PFSK-1 (cell line): ENCODE data around the gene ANO6.

Source experiments
- FOXP2 ChIP-seq: optimal IDR thresholded peaks from 2 replicates; pipeline ENCODE3; 2011; ENCODE audit warnings: borderline replicate concordance, control low read depth, inconsistent platforms; ENCODE audit not compliant: insufficient read depth; ENCODE audit errors: extremely low read length, extremely low read depth
- POLR2AphosphoS5 ChIP-seq: IDR thresholded peaks from 2 replicates; pipeline ENCODE4 v1.6.1; 2012; ENCODE audit warnings: low read depth, mild to moderate bottlenecking, control low read depth, low read length, moderate library complexity
- SIN3A ChIP-seq: IDR thresholded peaks from 2 replicates; pipeline ENCODE4 v1.6.1; 2012; ENCODE audit warnings: mild to moderate bottlenecking, low read length, moderate library complexity, borderline replicate concordance; ENCODE audit not compliant: insufficient read depth
- TAF1 ChIP-seq: IDR thresholded peaks from 2 replicates; pipeline ENCODE4 v1.6.1; 2012; ENCODE audit warnings: low read length, control low read depth, borderline replicate concordance; ENCODE audit not compliant: insufficient read depth
- TF ChIP-seq, protein P1 (sequence below), 2 experiments: IDR thresholded peaks; 2 replicates each; pipeline versions ENCODE4 v1.6.1 to v1.8.0; 2011 to 2012; ENCODE audit warnings: low read depth in 2 of 2, low read length in 2 of 2, control low read depth in 1 of 2, inconsistent platforms in 1 of 2, mild to moderate bottlenecking in 1 of 2, moderate library complexity in 1 of 2; ENCODE audit not compliant: insufficient read depth in 1 of 2

The ANO6 gene

DNA sequence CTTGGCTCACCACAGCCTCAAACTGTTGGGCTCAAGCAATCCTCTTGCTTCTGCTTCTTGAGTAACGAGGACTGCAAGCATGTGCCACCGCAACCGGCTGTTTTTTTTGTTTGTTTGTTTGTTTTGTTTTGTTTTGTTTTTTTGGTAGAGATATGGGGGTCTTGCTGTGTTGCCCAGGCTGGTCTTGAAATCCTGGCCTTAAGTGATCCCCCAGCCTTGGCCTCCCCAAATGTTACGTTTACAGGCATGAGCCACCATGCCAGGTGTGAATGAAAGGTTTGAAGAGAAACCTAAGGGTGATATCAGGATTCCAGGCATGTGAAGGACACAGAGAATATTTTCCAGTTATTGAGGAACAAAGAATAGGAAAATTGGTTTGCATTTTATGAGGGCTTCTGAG lies 45.0 kb downstream of the ANO6 start:
- TF ChIP-seq, protein P1, sequence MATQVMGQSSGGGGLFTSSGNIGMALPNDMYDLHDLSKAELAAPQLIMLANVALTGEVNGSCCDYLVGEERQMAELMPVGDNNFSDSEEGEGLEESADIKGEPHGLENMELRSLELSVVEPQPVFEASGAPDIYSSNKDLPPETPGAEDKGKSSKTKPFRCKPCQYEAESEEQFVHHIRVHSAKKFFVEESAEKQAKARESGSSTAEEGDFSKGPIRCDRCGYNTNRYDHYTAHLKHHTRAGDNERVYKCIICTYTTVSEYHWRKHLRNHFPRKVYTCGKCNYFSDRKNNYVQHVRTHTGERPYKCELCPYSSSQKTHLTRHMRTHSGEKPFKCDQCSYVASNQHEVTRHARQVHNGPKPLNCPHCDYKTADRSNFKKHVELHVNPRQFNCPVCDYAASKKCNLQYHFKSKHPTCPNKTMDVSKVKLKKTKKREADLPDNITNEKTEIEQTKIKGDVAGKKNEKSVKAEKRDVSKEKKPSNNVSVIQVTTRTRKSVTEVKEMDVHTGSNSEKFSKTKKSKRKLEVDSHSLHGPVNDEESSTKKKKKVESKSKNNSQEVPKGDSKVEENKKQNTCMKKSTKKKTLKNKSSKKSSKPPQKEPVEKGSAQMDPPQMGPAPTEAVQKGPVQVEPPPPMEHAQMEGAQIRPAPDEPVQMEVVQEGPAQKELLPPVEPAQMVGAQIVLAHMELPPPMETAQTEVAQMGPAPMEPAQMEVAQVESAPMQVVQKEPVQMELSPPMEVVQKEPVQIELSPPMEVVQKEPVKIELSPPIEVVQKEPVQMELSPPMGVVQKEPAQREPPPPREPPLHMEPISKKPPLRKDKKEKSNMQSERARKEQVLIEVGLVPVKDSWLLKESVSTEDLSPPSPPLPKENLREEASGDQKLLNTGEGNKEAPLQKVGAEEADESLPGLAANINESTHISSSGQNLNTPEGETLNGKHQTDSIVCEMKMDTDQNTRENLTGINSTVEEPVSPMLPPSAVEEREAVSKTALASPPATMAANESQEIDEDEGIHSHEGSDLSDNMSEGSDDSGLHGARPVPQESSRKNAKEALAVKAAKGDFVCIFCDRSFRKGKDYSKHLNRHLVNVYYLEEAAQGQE (IDR thresholded peaks at IDR 0.05; ENCODE audit: insufficient read depth in 1 of 2, low read depth in 2 of 2, low read length in 2 of 2) = no peak
- TF ChIP-seq TAF1 (no peak), SIN3A (no peak), FOXP2 (no peak), POLR2AphosphoS5 (no peak)

DNA sequence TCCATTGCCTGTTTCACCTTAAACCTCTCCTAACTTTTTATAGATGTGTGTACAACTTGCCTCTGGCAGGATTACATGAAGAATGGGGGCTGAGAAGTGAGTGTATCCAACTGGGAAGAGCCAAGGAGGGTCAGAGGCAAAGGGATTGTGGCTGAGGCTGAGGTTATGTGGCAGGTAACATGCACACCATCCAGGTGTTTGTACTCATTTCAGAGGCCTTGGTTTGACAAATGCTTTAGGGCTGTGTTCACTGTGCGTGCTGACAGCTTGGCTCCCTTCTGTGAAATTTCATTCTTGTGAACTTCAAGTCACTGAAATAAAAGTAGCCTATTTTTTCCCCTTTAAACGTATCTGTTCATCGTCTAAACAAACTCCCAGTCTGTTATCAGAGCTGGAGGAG lies 47.7 kb downstream of the ANO6 start:
- TF ChIP-seq SIN3A (no peak), FOXP2 (no peak), TAF1 (no peak)
- TF ChIP-seq, protein P1 (IDR thresholded peaks at IDR 0.05; ENCODE audit: insufficient read depth in 1 of 2, low read depth in 2 of 2, low read length in 2 of 2) = no peak

DNA sequence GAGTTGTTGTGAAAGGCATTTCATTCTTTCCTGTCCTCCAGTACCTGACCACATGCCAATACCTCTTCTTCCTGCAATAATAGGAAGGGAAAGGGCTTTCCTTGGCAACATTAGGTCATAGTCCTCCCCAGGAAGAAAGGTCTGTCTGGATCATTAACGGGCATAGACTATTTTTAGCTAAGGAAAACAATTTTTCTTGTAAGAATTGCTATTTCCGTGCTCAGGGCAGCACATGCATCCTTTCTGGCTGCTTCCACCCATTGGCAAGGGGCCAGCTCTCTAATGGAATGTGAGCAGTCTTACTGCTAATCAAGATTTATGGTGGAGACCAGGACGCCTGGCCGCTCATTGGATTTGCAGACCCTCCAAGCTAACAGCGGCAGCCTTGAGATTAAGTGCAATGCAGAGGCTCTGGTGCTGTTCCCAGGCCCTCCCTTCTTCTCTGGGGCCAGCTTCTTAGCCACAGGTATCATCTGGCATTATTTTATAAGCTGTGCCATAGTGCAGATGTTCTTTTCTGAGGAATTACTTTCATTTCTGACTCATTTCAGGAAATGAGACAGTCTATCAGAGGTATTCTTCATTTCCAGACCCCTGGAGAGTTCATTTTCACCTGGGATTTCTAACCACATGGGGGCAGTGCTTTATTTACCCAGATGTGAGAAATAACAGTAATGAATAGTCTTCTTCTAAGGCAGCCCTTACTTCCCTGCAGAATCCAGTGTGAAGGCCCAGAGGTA lies 52.9 kb downstream of the ANO6 start:
- TF ChIP-seq TAF1 (no peak), POLR2AphosphoS5 (no peak), FOXP2 (no peak), SIN3A (no peak)

DNA sequence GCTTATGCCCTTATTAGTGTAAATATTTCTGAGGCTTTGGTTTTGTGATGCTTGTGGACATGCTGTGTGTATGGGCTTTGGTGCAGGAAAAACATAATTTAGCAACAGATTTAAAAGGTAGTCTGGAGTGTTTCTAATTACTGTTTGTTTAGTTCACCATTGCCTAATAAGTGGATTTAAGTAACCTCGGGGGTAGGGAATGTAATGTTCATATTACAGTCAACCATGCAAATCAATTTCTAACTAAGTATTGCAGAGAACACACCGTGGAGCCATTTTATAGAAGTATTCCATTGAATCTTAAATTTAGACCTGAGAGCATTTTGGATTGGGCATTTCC lies 53.5 kb downstream of the ANO6 start:
- TF ChIP-seq SIN3A = no peak
- TF ChIP-seq, protein P1 (IDR thresholded peaks at IDR 0.05; ENCODE audit: insufficient read depth in 1 of 2, low read depth in 2 of 2, low read length in 2 of 2) = no peak

DNA sequence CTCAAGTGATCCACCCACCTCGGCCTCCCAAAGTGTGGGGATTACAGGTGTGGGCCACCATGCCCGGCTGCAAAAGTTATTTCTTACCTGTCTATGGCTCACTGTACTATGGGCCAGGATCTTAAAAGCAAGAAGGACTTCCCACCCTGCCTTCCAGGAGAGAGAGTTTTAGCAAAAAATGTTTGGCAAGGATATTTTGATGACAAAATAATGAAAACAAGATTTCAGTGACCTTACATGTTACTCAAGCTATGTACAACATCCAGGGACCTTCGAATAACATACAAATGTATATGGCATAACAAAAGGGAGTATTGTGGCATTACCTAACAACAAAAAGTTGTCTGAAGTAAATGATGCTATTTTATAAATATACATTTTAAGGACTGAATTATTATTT lies 55.1 kb downstream of the ANO6 start:
- no peak for TF ChIP-seq SIN3A
- TF ChIP-seq FOXP2 = no peak
- TF ChIP-seq TAF1 = no peak
- TF ChIP-seq POLR2AphosphoS5 = no peak
- TF ChIP-seq, protein P1 (IDR thresholded peaks at IDR 0.05; ENCODE audit: insufficient read depth in 1 of 2, low read depth in 2 of 2, low read length in 2 of 2) = no peak
